A673 (cell line): ENCODE data around the gene ZYG11A.

ENCODE experiments used
- EZH2 ChIP-seq: fragments of 200-600 bp; sonication (generic); IDR thresholded peaks from 2 replicates; pipeline ENCODE4 v1.6.1; 2017; ENCODE audit warnings: borderline replicate concordance, low read depth, mild to moderate bottlenecking, mixed read lengths, antibody characterized with exemption, low read length; ENCODE audit not compliant: poor library complexity, severe bottlenecking
- TF ChIP-seq, protein P1 (sequence below): fragments of 300-800, 200-600 bp; sonication (generic); conservative IDR thresholded peaks from 2 replicates; pipeline ENCODE4 v1.5.1; 2017; ENCODE audit warnings: low read depth, mild to moderate bottlenecking, antibody characterized with exemption, low read length, moderate library complexity, mixed read lengths

DNA sequence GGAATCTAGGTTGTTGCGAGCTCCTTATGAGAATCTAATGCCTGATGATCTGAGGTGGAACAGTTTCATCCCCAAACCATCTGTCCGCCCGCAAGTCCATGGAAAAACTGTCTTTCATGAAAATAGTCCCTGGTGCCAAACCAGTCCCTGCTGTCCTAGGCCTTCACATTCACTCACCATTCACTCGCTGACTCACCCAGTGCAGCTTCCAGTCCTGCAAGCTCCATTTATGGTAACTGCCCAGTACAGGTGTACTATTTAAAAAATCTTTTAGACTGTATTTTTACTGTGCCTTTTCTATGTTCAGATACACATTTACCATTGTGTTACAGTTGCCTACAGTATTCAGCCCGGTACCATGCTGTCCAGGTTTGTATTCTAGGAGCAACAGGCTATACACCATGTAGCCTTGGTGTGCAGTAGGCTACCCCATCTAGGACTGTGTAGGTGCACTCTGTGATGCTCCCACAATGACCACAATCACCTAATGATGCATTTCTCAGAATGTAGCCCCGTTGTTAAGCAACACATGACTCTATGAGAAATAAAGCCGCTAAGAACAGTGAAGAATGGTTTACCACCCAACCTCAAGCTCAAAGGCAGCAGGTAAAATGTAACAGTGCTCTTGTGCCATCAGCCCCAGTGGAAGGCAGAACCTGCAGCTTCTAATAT lies 76.6 kb downstream of the ZYG11A start:
- TF ChIP-seq, protein P1, sequence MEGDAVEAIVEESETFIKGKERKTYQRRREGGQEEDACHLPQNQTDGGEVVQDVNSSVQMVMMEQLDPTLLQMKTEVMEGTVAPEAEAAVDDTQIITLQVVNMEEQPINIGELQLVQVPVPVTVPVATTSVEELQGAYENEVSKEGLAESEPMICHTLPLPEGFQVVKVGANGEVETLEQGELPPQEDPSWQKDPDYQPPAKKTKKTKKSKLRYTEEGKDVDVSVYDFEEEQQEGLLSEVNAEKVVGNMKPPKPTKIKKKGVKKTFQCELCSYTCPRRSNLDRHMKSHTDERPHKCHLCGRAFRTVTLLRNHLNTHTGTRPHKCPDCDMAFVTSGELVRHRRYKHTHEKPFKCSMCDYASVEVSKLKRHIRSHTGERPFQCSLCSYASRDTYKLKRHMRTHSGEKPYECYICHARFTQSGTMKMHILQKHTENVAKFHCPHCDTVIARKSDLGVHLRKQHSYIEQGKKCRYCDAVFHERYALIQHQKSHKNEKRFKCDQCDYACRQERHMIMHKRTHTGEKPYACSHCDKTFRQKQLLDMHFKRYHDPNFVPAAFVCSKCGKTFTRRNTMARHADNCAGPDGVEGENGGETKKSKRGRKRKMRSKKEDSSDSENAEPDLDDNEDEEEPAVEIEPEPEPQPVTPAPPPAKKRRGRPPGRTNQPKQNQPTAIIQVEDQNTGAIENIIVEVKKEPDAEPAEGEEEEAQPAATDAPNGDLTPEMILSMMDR, result no peak
- TF ChIP-seq EZH2, result no peak
